Measurements from ENCODE around the gene BDP1. TPM values are rescaled to one million over a fixed set of nuclear protein-coding genes. Genes with fewer than 3 reads are reported as not detected.
"Not testable (repeated sequence)": the region's sequence is repeated elsewhere in the genome, so short reads cannot be mapped to it uniquely, and the experiment has no call there.

BDP1 gene
- total RNA-seq, 4 donors from 2014 or later: 24.4 to 29.5 (median 25.5) TPM

DNA sequence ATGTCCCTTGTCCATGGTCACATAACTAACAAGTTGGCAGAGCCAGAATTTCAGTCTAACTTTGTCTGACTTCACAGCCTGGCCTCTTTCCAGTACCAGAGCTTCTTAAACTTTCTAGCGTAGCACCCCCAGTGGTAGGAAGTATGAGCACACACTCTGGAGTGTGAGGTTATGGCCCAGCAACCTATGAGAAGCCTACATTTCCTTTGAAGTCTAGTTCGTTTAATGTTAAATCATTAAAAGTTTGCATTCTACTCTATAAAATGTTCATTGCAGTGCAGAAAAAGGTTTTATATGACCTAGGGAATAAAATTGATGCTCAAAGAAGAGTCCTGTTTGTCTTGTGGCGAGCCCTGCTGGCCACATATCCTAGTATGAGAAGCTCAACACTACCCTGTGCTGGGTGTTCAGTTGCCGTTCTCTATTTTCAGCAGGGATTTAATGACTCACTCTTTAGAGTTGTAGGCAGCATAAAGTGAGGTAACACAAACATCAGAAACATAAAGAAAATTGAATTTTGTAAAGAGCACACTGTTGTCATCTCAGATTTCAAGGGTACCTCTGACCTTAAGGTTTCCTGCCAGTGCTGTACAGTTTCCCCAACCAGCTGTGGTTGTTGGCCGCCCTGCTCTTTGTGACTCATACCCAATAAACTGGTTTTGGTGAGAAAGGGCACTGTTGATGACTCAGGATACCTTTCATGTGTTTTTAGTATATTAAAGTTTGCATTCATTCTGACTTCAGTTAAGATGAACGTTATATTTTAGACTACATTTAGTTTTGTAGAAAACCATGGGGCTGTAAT is 146.0 kb downstream of the BDP1 start:
- no peaks in the 10 kb centered on the region for H3K9me3 ChIP-seq
- peaks cover 45 to 80% (median 62%) of the 10 kb centered on the region in 4 donors for H3K36me3 ChIP-seq
- H3K4me3 ChIP-seq: no peak overlapping the region
- DNase-seq (ENCODE audit: extremely low spot score): no peak
- intact Hi-C loops (cut with DNase I): no loop called here
- 68% methylated on average over 6 of the region's 6 CpGs for WGBS
- TF ChIP-seq, protein P1, sequence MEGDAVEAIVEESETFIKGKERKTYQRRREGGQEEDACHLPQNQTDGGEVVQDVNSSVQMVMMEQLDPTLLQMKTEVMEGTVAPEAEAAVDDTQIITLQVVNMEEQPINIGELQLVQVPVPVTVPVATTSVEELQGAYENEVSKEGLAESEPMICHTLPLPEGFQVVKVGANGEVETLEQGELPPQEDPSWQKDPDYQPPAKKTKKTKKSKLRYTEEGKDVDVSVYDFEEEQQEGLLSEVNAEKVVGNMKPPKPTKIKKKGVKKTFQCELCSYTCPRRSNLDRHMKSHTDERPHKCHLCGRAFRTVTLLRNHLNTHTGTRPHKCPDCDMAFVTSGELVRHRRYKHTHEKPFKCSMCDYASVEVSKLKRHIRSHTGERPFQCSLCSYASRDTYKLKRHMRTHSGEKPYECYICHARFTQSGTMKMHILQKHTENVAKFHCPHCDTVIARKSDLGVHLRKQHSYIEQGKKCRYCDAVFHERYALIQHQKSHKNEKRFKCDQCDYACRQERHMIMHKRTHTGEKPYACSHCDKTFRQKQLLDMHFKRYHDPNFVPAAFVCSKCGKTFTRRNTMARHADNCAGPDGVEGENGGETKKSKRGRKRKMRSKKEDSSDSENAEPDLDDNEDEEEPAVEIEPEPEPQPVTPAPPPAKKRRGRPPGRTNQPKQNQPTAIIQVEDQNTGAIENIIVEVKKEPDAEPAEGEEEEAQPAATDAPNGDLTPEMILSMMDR (IDR thresholded peaks at IDR 0.05): peak; percentile 27 to 61 (median 37)
- no peak for TF ChIP-seq POLR2AphosphoS5 (IDR thresholded peaks at IDR 0.05)
- H3K27ac ChIP-seq (replicated peaks in 1 of 4): no peak overlapping the region
- no peaks in the 10 kb centered on the region for H3K27me3 ChIP-seq
- H3K4me1 ChIP-seq: peaks cover 0 to 11% (median 7%) of the 10 kb centered on the region in 4 donors

DNA sequence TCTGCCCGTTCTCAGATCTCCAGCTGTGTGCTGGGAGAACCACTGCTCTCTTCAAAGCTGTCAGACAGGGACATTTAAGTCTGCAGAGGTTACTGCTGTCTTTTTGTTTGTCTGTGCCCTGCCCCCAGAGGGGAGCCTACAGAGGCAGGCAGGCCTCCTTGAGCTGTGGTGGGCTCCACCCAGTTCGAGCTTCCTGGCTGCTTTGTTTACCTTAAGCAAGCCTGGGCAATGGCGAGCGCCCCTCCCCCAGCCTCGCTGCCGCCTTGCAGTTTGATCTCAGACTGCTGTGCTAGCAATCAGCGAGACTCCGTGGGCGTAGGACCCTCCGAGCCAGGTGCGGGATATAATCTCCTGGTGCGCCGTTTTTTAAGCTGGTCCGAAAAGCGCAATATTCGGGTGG is 154.5 kb downstream of the BDP1 start:
- H3K4me3 ChIP-seq; H3K4me1 ChIP-seq; H3K9me3 ChIP-seq; DNase-seq (ENCODE audit: extremely low spot score); H3K27me3 ChIP-seq; intact Hi-C loops (cut with DNase I); H3K27ac ChIP-seq (replicated peaks in 1 of 4): not testable (repeated sequence)
- H3K36me3 ChIP-seq: peaks cover 9 to 49% (median 29%) of the 10 kb centered on the region in 4 donors
- 97% methylated on average over 15 of the region's 16 CpGs for WGBS

DNA sequence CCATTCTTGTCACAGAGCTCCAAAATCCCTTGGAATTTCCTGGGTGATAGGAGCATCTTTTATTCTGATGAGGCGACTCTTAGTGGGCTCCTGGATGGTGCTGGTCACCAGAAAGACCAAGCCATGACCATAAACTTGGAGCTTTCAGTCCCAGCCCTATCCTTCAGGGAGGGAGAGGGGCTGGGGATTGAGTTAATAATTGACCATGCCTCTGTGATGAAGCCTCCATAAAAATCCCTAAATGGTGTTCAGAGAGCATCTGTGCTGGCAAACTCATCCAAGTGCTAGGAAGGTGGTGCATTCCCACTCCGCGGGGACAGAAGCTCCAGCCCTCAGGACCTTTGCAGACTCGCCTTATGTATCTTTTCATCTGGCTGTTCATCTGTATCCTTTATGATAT is 160.4 kb downstream of the BDP1 start:
- 97% methylated on average over 4 of the region's 4 CpGs for WGBS
- TF ChIP-seq POLR2A (IDR thresholded peaks at IDR 0.05; ENCODE audit: low read depth): no peak
- TF ChIP-seq, protein P1 (IDR thresholded peaks at IDR 0.05): no peak
- no peak for TF ChIP-seq EP300 (IDR thresholded peaks at IDR 0.05)
- no peak for TF ChIP-seq POLR2AphosphoS5 (IDR thresholded peaks at IDR 0.05)
- peaks cover 5 to 78% (median 25%) of the 10 kb centered on the region in 4 donors for H3K36me3 ChIP-seq
- H3K27ac ChIP-seq (replicated peaks in 1 of 4): no peak overlapping the region
- no peaks in the 10 kb centered on the region for H3K4me1 ChIP-seq
- H3K27me3 ChIP-seq: no peaks in the 10 kb centered on the region
- DNase-seq (ENCODE audit: extremely low spot score): no peak
- no peaks in the 10 kb centered on the region for H3K9me3 ChIP-seq
- no peak overlapping the region for H3K4me3 ChIP-seq
- intact Hi-C loops (cut with DNase I): no loop called here

Small RNA genes within 50 kb of the gene (small RNA-seq; reads per million reads assigned to genes)
- gene HMGN1P12: 0 reads per million in 3 donors

Other genes starting within 250 kb of the BDP1 start
- 10 to 100 TPM; 17.7 to 24.2 (median 23.7) TPM for gene MCCC2, start 131.7 kb downstream of the BDP1 start, total RNA-seq

All from esophagus muscularis mucosa (tissue), 4 donors.